Measurements from ENCODE around the gene SAC3D1.
"Not testable (repeated sequence)": the region's sequence is repeated elsewhere in the genome, so short reads cannot be mapped to it uniquely, and the experiment has no call there.

Gene SAC3D1

DNA sequence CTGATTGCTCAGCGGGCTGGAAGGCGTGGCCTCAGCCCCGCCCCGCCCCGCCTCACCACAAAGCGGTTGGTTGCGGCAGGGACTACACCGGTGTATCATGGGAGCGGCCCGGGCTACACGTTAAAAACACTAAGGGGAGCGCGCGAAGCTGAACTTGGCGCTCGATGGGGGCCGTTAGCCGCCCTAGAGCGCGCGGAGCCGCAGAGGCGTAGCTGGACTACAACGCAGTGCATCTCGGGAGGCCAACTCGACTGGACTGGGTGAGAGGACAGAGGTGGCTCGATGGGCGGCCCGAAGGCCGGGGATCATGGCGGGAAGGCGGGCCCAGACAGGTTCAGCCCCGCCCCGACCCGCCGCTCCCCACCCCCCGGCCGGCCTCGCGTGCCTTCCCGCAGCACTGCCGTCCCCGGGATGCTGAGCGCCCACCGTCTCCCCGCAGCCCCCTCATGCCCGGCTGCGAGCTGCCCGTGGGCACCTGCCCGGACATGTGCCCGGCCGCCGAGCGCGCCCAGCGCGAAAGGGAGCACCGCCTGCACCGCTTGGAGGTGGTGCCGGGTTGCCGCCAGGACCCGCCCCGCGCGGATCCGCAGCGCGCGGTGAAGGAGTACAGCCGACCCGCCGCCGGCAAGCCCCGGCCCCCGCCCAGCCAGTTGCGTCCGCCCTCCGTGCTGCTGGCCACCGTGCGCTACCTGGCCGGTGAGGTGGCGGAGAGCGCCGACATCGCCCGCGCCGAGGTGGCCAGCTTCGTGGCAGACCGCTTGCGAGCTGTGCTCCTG lies at the start of gene SAC3D1:
Gene SAC3D1, plus strand, starts transcription at position 364 of the 776 bp plus-strand sequence. Its CDS starts 83 bp downstream, at position 447.
- peak within 1 kb of the TSS; percentile 64 for H3K4me3 ChIP-seq (ENCODE audit: low read length)
- no peak for TF ChIP-seq ZNF274 (IDR thresholded peaks at IDR 0.05; ENCODE audit: low read depth, low read length)

GRCh38 chr11:64994318-64994717 lies 46.7 kb upstream of the SAC3D1 start:
- TF ChIP-seq ZNF274 (IDR thresholded peaks at IDR 0.05; ENCODE audit: low read depth, low read length), result no peak
- no peak overlapping the region for H3K4me3 ChIP-seq (ENCODE audit: low read length)

DNA sequence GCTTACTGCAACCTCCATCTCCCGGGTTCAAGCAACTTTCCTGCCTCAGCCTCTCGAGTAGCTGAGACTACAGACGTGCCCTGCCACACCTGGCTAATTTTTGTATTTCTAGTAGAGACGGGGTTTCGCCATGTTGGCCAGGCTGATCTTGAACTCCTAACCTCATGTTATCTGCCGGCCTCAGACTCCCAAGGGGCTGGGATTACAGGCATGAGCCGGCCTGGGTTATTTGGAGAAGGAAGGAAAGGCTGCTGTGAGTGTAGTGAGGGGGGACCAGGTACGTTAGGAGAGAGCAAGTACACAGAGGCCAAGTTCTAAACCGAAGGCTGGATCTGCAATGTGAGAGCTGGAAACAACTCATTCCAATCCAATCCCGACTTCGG lies 44.7 kb upstream of the SAC3D1 start:
- no peak overlapping the region for H3K4me3 ChIP-seq (ENCODE audit: low read length)
- no peak for TF ChIP-seq ZNF274 (IDR thresholded peaks at IDR 0.05; ENCODE audit: low read depth, low read length)

GRCh38 chr11:64996710-64997380 lies 44.2 kb upstream of the SAC3D1 start, which contains the start of gene BATF2:
BATF2 (minus strand) TSS chr11:64996971; CDS start chr11:64996914, 57 bp downstream.
- H3K4me3 ChIP-seq (ENCODE audit: low read length), result no peak within 1 kb of the TSS
- no peak for TF ChIP-seq ZNF274 (IDR thresholded peaks at IDR 0.05; ENCODE audit: low read depth, low read length)

DNA sequence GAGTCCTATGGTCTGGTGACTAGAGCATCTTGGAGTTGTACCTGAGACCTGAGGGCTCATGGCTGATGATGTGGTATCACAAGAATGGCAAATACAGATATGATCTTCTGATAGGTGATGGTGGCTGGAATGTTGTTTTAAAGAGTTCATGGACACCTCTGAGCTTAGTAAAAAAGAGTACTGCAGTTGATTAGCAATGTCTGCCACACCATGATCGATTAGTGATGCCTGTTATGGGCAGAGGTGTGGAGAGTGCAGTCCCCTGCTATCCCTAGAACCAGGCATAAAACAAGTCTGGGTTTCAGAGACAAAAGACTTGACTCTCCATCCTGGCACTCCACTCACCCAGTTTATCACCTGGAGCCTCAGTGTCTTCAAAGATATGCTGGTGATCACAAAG lies 42.9 kb upstream of the SAC3D1 start:
- TF ChIP-seq ZNF274 (IDR thresholded peaks at IDR 0.05; ENCODE audit: low read depth, low read length), result no peak
- no peak overlapping the region for H3K4me3 ChIP-seq (ENCODE audit: low read length)

GRCh38 chr11:64998690-64999431 lies 42.1 kb upstream of the SAC3D1 start:
- no peak for TF ChIP-seq ZNF274 (IDR thresholded peaks at IDR 0.05; ENCODE audit: low read depth, low read length)
- H3K4me3 ChIP-seq (ENCODE audit: low read length), result no peak overlapping the region

DNA sequence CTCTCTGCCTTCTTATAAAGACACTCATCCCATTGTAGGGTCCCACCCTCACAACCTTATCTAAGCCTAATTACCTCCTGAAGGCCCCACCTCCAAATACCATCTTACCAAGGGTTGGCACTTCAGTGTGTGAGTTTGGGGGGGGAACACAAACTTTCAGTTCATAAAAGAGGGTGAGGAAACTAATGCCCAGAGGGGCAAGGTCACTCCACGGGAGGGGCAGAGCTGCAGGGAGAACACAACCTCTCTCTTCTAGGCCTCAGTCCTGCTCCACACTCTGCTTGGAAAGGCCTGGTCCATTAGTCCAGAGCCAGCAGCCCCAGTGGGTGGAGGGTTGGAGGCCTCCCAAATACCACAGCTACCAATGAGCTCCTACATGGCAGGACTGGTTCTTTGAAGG lies 41.5 kb upstream of the SAC3D1 start:
- H3K4me3 ChIP-seq (ENCODE audit: low read length), result no peak overlapping the region
- no peak for TF ChIP-seq ZNF274 (IDR thresholded peaks at IDR 0.05; ENCODE audit: low read depth, low read length)

DNA sequence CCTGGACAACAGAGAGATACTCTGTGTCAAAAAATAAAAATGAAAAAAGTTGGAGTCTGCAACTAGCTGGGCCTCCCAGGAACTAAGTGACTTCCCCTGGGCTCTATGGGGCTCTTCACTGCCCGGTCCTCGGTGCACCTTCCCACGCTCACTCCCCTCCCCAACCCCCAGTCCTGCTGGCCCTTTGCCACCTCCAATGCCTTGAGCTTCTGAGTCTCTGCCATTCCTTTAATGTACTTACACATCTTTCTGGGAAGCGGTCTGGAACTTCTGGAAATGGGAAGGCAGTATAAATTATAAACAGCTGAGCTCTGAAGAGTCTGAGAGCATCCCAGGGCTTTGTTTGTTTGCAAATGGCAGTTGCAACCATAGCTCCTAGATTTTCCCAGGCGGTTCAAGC lies 38.3 kb upstream of the SAC3D1 start:
- no peak for TF ChIP-seq ZNF274 (IDR thresholded peaks at IDR 0.05; ENCODE audit: low read depth, low read length)
- no peak overlapping the region for H3K4me3 ChIP-seq (ENCODE audit: low read length)

GRCh38 chr11:65003282-65003681 lies 37.7 kb upstream of the SAC3D1 start:
- no peak for TF ChIP-seq ZNF274 (IDR thresholded peaks at IDR 0.05; ENCODE audit: low read depth, low read length)
- H3K4me3 ChIP-seq (ENCODE audit: low read length), result no peak overlapping the region

DNA sequence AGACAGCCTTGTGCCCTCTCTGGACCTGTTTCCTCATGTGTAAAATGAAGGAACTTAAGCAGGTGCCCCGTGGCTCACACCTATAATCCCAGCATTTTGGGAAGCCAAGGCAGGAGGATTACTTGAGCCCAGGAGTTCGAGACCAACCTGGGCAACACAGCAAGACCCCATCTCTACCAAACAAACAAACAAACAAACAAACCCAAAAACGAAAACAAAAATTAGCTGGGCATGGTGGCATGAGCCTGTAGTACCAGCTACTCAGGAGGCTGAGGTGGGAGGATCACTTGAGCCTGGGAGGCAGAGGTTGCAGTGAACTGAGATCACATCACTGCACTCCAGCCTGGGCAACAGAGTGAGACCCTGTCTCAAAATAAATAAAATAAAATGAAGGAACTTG lies 37.0 kb upstream of the SAC3D1 start:
- not testable (repeated sequence) for H3K4me3 ChIP-seq (ENCODE audit: low read length)

GRCh38 chr11:65008016-65008415 lies 33.0 kb upstream of the SAC3D1 start:
- no peak for TF ChIP-seq ZNF274 (IDR thresholded peaks at IDR 0.05; ENCODE audit: low read depth, low read length)
- no peak overlapping the region for H3K4me3 ChIP-seq (ENCODE audit: low read length)

DNA sequence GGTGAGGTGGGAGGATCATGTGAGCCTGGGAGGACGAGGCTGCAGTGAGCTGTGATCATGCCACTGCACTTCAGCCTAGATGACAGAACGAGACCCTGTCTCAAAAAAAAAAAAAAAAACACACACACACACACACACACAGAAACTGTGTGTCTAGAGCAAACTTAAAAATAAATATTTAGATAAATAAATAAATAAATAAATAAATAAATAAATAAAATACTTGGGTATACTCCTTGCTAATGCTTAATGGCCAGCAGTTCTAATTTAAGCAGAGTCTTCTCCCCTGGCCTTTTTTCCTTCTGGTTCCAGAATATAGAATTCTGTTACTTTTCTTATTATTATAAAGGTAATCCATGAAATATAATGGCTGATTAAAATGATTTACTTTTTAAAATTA lies 32.1 kb upstream of the SAC3D1 start:
- no peak for TF ChIP-seq ZNF274 (IDR thresholded peaks at IDR 0.05; ENCODE audit: low read depth, low read length)
- no peak overlapping the region for H3K4me3 ChIP-seq (ENCODE audit: low read length)

DNA sequence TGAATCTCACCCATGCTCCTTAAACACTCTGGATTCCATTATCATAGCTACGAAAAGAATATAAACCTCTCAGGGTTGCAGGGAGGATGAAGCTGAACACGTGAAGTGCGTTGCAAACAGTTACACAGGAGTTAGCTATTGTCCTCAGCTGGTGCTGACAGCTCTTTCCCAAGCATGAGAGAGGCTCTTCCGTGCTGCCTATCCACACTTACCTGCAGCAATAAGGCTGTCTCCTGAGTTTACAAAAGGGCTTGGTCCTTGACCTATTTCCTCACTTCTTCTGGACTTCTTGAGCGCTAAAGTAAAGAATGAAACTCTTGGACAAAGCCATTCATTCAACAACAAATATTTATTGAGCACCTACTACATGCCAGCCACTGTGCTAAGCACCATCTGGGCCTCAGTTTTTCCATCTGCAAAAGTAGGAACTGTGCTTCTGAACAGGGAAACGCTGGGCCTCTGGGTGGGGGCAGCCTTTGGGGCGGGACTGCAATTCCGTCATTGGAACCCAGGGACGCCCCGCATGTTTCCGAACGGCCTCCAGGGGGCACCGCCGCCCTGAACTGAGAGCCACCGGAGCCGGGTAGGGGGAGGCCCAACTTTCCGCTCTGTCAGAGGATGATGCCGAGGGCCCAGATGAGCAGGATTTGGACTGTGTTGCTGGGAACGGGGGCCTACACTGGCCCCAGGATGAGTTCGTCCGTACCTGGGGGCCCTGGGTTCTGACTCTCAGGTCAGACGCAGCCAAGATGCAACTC lies 27.7 kb upstream of the SAC3D1 start:
- H3K4me3 ChIP-seq (ENCODE audit: low read length), result peak overlapping the region; percentile 80
- no peak for TF ChIP-seq ZNF274 (IDR thresholded peaks at IDR 0.05; ENCODE audit: low read depth, low read length)

Data from GM08714 (cell line).